GM21367 (cell line): ENCODE results near the gene BRINP2.

ENCODE experiments used
- ATAC-seq: cut with Tn5 transposase; IDR thresholded peaks from one replicate; pipeline ENCODE4 v1.9.1; 2021; ENCODE audit not compliant: unreplicated experiment

The BRINP2 gene

GRCh38 chr1:177257128-177257527, 86.4 kb downstream of the BRINP2 start:
- ATAC-seq = no peak

GRCh38 chr1:177257576-177257975, 86.8 kb downstream of the BRINP2 start:
- ATAC-seq = no peak

DNA sequence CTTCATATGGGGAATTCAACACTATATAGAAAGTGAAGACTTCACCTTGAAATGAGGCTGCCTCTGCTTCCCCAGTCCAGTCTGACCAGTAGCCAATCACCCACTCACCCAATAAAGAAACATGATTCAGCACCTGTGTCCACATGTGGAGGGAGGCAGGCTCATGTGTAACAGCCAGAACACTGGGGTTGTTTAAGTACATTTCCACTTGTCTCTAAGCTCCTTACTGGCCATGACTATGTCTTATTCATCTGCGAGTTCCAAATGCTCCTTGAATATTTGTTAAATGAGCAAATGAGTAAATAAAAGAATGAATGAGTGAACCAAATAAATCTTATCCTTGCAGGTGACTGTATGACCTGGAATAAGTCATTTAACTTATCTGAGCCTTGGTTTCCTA, 100.1 kb downstream of the BRINP2 start:
- ATAC-seq = no peak

DNA sequence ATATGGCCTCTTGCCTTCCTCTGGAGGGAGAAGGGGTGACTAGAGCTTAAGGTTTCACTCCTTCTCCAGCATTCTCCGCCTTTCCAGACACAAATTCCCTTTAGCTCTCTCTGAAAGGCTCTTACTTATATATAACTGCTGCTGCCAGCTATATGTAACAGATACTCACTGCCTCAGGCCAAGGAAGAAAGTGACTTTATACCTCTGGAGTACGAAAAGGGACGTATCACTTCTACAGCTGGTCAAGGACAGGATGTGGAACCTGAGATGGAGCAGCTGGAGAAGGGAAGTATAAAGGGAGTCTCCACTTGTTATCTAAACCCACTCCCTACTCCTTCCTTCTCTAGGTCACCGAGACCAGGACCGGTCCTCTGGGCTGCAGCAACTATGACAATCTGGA, 102.4 kb downstream of the BRINP2 start:
- ATAC-seq = no peak

- ATAC-seq = no peak
These were observed 104.0 kb downstream of the BRINP2 start for GRCh38 chr1:177274687-177275211.

DNA sequence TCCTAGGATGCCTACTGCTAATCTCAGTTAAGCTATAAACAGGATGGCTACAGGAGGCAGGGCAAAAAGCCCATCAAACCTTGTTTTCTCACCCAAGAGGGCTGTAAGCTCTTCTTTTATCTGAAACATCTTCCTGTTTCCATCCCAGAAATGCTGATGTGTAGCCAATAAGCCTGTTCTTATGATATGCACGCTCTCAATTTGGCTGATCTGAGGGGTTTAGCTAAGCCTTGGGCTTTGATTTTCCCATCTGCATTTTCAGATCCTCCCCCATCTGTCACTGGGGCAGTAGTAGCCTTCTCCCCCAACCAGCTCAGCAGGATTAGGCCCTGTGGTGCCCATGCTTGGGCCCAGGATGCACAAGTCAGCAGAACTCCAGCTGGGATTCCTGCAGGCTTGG, 105.0 kb downstream of the BRINP2 start:
- ATAC-seq = no peak

- ATAC-seq = no peak
These were observed 108.0 kb downstream of the BRINP2 start for GRCh38 chr1:177278626-177279390.

GRCh38 chr1:177281901-177282300, 111.1 kb downstream of the BRINP2 start:
- ATAC-seq = no peak

GRCh38 chr1:177282976-177283375, 112.2 kb downstream of the BRINP2 start:
- ATAC-seq = no peak

DNA sequence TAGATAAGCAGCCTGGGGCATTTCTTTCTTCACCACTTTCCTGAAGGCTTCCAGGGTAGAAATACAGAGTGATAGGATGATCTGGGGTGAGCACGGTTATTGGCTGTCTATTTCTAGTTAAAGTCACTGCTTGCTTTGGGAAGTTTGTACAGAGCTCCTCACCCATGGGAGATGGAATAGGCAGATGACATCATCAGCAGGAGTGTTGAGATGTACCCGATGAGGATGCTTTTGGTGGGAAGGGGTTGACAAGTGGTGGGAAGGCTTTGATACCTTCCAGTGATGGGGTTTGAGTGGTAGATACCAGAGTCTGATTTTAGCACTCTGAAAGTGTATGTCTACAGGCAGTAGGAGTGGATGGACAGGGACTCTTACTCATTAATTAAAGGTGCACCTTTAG, 112.6 kb downstream of the BRINP2 start:
- no peak for ATAC-seq

- ATAC-seq = no peak
These were observed 115.6 kb downstream of the BRINP2 start for GRCh38 chr1:177286396-177286795.

DNA sequence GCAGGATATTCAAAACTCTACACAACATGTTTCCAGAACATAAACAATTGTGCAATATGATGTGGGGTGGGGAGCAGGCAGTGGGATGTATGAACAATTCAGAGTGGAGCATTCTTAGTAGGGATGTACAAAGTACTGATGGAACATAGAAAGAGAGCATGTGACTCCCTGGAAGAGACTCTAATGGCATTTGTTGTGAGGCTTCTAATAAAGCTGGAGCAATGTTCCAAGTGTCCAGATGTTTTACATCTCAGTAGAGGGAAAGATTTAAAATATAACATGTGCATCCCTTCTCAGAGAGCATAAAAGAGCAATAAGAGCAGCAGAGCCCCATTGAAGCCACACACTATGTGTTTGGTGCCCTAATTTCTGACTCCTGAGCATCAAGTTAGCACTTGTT, 116.5 kb downstream of the BRINP2 start:
- no peak for ATAC-seq

GRCh38 chr1:177287994-177288393, 117.2 kb downstream of the BRINP2 start:
- no peak for ATAC-seq

- no peak for ATAC-seq
These were observed 118.8 kb downstream of the BRINP2 start for GRCh38 chr1:177289532-177289931.

- ATAC-seq = no peak
These were observed 129.7 kb downstream of the BRINP2 start for GRCh38 chr1:177300431-177300830.

DNA sequence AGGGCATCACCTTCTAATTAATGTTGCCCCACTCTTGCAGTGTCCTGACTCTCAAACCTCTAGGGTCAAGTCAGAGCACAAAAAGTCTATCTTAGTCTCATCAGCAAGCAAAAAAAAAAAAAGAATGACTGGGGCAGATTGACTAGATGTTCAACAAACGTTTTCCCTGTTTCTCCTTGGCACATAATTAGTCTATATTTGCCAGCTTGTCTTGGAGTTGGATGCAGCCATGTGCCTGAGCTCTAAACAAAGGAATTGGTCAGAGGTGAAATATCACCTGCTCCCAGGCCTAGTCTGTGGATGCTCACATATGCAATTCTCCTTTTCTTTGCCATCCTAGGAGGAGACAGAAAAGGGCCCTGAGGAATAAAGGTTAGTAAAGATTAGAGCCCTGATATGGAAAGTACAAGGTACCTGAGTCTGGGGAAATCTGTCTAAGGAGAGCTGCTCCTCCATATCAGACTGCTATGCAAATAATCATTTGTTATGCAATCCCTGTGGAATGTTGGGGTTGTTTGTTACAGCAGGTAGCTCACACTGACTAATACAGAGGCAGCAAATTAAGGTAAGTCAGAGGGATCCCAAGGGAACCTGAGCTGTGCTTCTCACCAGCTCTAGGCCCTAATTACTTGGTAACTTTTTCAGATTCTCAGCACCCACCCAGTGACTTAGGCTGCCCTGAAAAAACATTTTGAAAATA, 130.8 kb downstream of the BRINP2 start:
- ATAC-seq = no peak

DNA sequence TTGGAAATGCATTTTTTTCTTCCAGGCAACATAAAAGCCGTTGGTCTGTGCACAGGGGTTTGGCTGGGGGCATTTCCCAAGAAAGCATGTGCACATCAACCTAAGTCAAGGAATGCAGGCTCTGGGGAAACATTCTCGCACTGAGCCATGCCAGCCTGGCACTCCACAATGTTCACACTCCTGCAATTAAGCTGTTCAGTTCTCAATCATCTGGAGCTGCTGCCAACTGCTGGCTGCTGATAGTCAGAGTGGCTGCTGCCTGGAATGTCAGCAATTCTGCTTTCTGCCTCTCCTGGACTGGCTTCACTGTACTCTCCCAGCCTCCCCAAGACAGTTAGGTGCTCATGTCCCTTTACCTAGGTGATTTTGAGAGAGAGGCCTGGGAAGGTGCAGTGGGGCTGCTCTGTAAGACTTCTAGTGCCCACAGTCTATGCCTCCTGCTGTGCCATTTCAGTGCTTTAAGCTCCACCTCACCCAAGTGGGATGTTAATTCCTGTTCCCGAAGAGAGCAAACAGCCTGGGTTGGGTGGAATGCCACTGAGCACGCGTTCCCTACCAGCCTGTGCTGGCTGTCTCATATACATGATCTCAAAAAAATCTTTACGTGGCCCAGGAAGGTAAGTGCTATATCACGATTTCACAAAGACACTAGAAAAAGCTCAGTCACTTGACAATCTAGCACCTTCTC, 131.7 kb downstream of the BRINP2 start:
- no peak for ATAC-seq

DNA sequence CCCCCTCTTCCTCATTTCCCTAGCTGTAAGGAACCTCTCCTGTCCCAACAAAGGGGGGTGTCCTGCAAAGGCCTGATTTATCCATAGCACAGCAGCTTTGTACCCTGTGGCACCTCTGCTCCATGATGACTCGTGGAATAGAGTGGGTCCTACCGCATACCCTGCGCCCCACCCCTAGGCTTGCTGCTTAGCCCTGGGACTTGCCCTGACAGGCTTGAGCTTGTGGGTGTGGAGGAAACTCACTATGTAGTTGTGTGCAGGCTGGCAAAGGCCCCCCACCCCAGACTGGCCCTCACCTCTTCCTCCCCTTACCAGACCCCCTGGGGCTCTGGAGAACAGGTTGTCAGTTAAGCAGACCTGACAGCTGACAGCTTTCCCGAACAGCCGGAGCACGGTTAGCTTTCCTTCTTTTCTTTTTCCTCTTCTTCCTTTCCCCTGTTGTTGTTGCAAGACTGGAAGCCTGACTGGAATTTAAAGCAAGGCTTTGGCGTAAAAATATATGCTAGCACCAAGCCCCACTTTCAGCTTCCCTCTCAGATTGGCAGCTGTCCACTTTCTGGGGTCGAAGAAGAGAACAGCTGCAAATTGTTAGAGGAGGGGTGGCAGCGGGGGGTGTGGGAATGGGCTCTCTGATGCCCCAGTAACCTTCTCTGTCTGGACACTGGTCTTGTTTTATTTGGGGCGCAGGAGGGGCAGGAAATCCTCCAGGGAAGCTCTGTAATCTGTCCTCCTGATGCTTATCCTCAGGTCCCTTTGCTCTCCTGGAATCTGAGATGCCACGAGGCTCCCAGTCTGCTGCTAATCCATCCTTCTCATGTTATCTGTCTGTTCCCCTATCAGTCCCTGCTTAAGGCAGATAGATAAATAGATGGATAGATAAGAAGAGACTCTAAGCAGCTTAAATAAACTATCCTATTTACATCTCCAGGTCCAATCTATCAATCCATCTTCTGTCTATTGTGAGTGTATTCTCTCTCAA, 134.6 kb downstream of the BRINP2 start:
- no peak for ATAC-seq

DNA sequence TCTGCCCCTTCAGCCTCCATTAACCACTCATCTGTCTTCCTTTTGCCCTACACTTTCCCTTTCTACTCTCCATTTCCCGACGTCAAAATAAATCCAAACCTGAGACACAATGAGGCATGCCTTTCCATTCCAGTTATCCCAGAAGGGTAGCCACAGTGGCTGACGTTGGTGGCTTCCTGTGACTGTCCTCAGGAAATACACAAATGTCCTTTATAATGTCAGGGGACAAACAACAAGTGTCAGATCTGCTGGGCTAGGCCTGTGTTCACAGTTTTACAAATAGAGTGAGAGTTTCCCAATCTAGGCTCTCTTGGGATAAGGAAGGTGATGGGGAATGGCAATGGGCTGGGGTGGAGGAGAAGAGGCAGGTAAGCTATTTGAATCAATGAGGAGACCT, 135.3 kb downstream of the BRINP2 start:
- no peak for ATAC-seq

- no peak for ATAC-seq
These were observed 136.2 kb downstream of the BRINP2 start for GRCh38 chr1:177306981-177307380.

GRCh38 chr1:177307771-177308170, 137.0 kb downstream of the BRINP2 start:
- no peak for ATAC-seq
